HG03432 (cell line): ENCODE results near the gene IQGAP2.
"Not testable (repeated sequence)": the region's sequence is repeated elsewhere in the genome, so short reads cannot be mapped to it uniquely, and the experiment has no call there.

Source experiments
- ATAC-seq: cut with Tn5 transposase; IDR thresholded peaks from one replicate; pipeline ENCODE4 v1.9.1; 2021; ENCODE audit warnings: mild to moderate bottlenecking, moderate library complexity; ENCODE audit not compliant: unreplicated experiment

IQGAP2 gene

DNA sequence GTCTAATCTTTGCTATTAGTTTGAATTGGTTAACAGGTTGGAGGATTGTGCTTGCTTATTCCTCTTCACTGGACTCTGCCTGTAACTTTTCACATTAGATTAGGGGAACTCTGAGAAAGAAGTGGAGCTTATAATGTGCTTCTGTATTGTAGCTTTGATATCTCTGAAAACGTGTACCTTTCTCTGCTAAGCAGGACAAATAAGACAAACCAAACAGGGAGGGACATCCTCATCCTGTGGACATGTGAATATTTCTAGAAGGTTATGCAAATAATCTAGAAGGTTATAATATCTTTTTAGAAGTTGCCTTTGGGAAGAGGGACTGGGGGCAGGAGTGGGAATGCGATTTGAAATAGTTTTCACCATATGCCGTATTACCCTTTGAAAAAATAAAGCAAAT, 11.7 kb downstream of the IQGAP2 start:
- no peak for ATAC-seq

DNA sequence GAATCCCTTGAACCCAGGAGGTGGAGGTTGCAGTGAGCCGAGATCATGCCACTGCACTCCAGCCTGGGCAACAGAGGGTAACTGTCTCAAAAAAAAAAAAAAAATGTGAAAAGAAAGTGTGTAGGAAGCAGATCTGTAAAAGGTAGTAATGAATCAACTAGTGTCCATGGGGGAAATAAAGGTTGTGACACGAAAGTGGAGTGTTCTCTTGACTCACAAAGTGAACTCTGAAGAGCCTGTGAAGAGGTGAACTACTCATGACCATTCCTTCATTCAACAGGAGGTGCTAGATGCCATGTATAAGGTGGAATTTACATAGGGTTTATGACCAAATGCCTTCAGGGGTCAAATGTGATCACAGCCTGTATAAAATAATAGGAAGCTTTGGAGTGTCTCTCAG, 12.8 kb downstream of the IQGAP2 start:
- ATAC-seq, result no peak

- no peak for ATAC-seq
Observed at GRCh38 chr5:76419597-76420298, 16.7 kb downstream of the IQGAP2 start.

- ATAC-seq, result no peak
Observed at GRCh38 chr5:76422227-76422626, 19.1 kb downstream of the IQGAP2 start.

DNA sequence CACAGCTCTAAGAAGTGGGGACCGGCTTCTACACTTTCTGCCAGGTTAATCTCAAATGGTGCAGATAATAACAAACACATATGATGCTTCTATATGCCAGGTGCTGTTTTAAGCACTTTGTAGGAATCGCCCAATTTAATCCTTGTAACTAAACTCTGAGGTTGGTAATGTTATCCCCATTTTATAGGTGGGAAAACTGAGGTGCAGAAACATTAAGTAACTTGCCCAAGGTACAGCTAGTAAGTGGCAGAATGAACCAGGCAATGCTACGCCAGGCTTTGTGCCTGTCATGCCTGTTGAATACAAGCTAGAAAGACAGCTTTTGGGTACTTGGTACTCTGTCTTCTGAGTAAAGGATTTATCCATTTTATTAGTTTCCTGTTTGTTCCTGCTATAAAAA, 19.7 kb downstream of the IQGAP2 start:
- ATAC-seq, result no peak

DNA sequence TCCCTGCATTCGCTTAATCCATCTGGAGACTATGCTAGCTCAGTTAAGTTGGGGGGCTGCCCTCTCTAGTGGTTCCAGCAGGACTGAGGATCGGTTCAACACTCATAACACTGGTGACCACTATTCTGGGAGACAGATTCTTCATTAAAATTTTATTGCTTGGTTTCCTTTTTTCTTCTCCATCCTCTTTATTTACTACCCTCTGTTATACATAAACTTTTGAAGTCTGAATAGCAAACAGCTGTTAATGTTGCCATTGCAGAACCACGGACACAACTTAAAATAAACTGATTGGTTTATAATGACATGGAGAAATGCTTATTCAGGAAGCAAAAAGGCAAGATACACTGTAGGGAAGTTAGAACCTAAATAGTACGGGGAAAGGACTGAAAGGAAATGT, 22.1 kb downstream of the IQGAP2 start:
- ATAC-seq, result no peak

DNA sequence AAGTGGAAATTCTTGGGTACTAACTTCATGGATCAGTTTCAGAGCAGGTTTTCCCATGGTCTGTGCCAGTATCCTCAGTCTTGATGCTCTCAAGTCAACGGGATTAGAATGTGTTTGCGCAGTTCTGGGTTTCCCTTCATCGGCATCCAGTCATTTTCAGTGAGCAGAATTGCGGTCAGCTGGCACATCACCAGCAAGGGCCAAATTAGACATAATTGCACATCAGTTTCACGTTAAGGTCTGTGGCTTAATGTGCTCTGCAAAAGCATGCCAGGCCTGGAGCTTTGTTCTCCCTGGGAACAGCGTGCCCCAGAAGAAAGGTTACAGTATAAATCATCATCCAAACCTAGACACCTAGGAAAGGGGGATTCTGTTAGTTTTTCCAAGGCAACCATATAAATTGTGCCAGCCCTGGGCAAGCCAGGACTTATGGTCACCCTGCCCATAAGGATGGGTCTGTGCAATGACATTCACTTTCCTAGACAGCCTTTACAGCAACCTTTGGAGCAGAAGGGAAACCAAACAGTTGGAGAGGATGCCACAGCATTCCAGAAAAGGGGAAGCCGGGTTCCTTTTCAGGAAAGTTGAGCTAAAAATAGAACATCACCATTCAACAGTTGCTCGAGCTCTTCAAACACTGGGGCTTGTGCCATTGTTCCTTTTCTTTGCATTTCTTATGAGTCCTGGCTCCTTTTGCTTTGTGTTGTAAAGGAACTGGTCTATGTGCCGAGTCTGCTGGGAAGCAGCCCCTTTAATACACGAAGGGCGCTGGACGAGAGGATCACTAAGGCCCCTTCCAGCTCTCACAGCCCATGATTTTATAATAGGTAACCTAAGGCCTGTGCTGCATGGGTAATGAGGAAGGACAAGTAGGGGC, 23.1 kb downstream of the IQGAP2 start:
- no peak for ATAC-seq

DNA sequence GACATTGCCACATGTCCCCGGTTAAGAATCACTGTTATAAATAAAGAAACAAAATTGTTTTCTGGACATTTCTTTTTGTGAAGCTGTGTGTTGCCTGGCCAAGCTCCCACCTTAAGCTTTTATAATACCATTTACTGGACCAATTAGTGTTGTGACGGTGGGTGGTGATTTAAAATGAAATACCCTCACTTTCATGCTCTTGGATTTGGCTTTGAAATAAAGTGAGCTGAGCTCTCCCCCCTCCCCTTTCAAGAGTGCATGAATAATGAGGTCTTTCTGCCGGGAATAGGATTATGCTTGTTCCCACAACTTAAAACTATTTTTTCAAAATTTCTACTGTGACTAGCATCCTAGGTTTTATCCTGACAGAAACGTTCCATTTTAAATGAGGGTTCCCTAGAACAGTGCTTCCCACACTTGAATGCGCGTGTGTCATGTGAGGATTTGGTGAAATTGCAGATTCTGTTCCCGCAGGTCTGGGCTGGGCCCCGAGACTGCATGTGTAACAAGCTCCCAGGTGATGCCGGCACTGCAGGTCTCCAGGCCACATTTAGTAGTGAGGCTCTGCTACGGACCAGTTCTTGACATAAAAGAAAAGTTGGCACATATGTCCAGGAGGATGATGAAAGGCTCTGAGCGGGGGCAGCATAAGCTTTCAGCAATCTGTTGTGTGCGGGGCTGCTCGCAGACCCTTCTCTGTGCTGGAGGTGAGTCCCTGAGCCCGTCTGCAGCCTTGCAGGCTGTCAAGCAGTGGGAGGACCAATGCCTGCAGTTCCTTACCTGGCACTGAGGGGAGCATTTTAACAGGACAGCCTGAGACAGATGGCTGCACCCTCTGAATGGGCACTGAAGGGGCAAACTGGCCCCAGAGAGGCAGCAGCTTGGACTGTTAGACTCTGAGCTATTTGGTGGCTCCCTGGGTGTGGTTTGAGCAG, 24.4 kb downstream of the IQGAP2 start:
- ATAC-seq, result no peak

DNA sequence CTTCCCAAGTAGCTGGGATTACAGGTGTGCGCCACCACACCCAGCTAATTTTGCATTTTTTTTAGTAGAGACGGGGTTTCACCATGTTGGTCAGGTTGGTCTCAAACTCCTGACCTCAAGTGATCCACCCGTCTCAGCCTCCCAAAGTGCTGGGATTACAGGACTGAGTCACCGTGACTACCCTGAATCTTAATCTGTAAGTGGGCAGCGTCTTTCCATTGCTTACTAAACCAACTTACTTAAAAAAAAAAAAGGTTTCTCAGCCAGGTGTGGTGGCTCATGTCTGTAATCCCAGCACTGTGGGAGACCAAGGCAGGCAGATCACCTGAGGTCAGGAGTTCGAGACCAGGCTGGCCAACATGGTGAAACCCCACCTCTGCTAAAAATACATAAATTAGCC, 25.5 kb downstream of the IQGAP2 start:
- not testable (repeated sequence) for ATAC-seq

- no peak for ATAC-seq
Observed at GRCh38 chr5:76433261-76433660, 30.2 kb downstream of the IQGAP2 start.

- ATAC-seq, result not testable (repeated sequence)
Observed at GRCh38 chr5:76437507-76437906, 34.4 kb downstream of the IQGAP2 start.

DNA sequence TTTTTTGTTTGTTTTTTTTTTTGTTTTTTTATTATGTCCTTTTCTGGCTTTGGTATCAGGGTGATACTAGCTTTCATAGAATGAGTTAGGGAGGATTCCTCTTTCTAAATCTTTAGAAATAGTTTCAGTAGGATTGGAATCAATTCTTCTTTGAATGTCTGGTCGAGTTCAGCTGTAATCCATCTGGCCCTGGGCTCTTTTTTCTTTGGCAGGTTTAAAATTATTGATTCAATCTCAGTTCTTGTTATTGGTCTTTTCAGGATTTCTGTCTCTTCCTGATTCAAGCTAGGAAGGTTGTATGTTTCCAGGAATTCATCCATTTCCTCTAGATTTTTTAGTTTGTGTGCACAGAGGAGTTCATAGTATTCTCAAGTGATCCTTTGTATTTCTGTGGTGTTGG, 34.9 kb downstream of the IQGAP2 start:
- ATAC-seq, result no peak

DNA sequence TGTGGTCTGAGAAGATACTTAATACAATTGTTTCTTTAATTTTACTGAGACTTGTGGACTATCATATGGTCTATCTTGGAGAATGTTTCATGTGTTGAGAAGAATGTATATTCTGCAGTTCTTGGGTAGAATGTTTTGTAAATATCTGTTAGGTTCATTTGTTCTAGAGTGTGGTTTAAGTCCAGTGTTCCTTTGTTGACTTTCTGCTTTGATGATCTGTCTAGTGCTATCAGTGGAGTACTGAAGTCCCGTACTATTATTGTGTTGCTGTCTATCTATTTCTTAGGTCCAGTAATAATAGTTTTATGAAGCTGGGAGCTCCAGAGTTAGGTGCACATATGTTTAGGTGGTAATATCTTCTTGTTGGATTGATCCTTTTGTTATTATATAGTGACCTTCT, 36.1 kb downstream of the IQGAP2 start:
- ATAC-seq, result no peak

DNA sequence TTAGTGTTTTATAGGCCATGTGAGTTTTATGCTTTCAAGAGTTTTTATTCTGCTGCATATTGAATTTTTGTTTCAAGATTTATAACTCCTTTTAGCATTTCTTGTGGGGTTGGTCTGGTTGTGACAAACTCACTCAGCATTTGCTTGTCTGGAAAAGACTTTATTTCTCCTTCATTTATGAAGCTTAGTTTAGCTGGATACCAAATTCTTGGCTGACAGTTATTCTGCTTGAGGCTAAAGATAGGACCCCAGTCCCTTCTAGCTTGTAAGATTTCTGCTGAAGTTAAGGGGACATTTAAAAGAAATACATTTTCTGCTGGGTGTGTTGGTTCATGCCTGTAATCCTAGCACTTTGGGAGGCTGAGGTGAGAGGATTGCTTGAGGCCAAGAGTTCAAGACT, 36.8 kb downstream of the IQGAP2 start:
- no peak for ATAC-seq

DNA sequence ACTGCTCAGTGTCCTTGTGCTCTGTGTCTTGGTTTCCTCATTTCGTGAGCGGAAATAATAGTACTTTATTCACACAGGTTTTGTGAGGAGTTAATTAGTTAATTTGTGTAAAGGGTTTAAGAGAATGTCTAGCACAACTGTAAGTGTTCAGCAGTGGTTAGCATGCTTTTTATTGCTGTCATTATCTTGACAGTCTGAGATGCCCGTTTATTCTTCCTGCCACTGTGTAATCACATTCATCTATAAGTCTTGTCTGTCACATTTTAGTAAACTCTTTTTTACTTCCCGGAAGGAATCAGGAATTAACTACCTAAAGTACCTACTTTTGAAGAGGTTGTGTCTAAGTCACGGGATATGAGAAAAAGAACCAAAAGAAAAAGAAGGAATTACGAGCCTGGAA, 38.0 kb downstream of the IQGAP2 start:
- no peak for ATAC-seq

DNA sequence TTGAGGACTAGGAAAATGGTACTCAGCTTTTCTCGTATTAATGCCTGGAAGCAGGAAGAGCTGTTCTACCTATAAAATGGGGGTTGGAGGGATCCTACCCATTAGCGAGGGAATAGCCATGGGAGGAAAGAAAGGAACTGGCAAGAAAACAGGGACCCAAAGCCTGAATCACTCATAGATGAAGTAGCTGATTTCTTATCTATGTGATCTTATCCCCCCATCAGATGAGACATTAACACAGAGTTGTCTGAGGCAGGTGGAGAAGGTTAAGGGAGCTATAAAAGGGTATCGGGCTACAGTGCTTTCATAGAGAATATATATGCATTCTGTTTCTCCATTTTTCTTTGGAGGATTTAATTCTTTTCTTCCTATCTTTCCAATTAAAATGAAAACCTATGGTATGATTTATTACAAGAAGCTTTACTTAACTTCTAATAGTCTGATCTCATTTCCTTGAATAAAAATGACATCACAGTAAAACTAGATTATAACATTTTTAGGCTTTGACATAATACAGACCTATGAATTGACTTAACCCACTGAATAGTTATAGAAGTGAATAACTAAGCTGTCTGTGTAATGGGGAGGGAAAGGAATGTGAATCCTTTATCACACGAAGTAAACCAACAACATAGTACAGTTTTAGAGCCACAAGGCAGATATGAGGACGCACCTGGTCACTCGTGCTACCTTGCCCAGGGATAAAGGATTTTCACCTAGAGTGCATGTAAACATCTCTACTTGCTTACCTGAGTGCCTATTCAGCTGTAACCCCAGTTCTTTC, 39.0 kb downstream of the IQGAP2 start:
- no peak for ATAC-seq

DNA sequence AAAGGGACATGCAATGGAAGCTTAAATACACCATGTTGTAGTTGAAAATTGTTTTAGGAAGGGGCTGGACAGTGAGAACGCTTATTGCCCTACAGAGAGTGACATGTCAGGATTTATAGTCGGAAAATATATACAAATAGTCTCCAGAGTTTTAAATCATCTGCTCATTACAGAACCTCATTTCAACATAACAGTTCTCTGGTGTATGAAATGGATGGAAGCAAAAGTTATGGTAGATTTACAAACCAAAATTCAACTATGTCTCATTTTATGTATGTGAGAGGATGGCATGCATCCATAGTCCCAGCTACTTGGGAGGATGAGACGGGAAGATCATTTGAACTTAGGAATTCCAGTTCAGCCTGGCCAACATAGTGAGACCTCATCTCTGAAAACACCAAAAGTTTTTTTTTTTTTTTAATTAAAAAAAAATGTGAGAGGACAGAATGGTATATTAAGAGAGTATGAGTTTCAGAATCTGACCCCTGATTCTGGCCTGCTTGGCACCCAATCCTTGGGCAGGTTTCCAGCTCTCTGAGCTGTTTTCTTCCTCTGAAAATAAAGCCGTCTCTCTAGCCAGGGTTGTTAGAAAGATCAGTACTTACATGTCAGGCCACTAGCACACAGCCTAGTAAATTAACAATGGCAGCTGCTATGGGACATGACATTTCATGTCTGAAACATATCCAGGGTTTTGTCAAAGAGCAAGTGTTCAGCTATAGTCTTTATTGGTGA, 40.1 kb downstream of the IQGAP2 start:
- ATAC-seq, result no peak

GRCh38 chr5:76445063-76445462, 42.0 kb downstream of the IQGAP2 start:
- ATAC-seq, result no peak

- ATAC-seq, result no peak
Observed at GRCh38 chr5:76445830-76446229, 42.7 kb downstream of the IQGAP2 start.

GRCh38 chr5:76446776-76447175, 43.7 kb downstream of the IQGAP2 start:
- no peak for ATAC-seq
